SK-N-SH treated with all-trans-retinoic acid at 6 μM for 48 hours (cell line): ENCODE data around the gene E2F8.

Experiments used
- BACH2 ChIP-seq: fragments of 250-450 bp; sonication (Bioruptor Pico); IDR thresholded peaks from 2 replicates; pipeline ENCODE4 v1.9.0; 2021; ENCODE audit warnings: mild to moderate bottlenecking, borderline replicate concordance
- ESRRG ChIP-seq: fragments of 250-450 bp; sonication (Bioruptor Pico); IDR thresholded peaks from 2 replicates; pipeline ENCODE4 v1.6.1; 2021; ENCODE audit warnings: mild to moderate bottlenecking
- PPARA ChIP-seq: fragments of 250-450 bp; sonication (Bioruptor Pico); IDR thresholded peaks from 2 replicates; pipeline ENCODE4 v1.5.0; 2020; ENCODE audit warnings: mild to moderate bottlenecking, borderline replicate concordance
- RARB ChIP-seq: fragments of 250-450 bp; sonication (Bioruptor Pico); IDR thresholded peaks from 2 replicates; pipeline ENCODE4 v1.8.0; 2021; ENCODE audit warnings: mild to moderate bottlenecking, moderate library complexity
- TCF4 ChIP-seq: fragments of 250-450 bp; sonication (Bioruptor Pico); IDR thresholded peaks from 2 replicates; pipeline ENCODE4 v1.8.0; 2021; ENCODE audit warnings: mild to moderate bottlenecking, moderate library complexity, borderline replicate concordance
- ZC3H10 ChIP-seq: fragments of 250-450 bp; sonication (Bioruptor Pico); IDR thresholded peaks from 2 replicates; pipeline ENCODE4 v1.5.1; 2021; ENCODE audit warnings: mild to moderate bottlenecking, moderate library complexity
- ZFP3 ChIP-seq: fragments of 250-450 bp; sonication (Bioruptor Pico); IDR thresholded peaks from 2 replicates; pipeline ENCODE4 v1.5.0; 2020; ENCODE audit warnings: mild to moderate bottlenecking, moderate library complexity
- ZFP30 ChIP-seq: fragments of 450-650 bp; formaldehyde crosslinking; IDR thresholded peaks from 2 replicates; pipeline ENCODE4 v1.5.0; 2022; ENCODE audit warnings: mild to moderate bottlenecking, moderate library complexity
- TF ChIP-seq, protein P1 (sequence below): fragments of 250-450 bp; sonication (Bioruptor Pico); IDR thresholded peaks from 2 replicates; pipeline ENCODE4 v1.8.0; 2020; ENCODE audit warnings: mild to moderate bottlenecking, moderate library complexity, borderline replicate concordance
- TF ChIP-seq, protein P2 (sequence below): fragments of 250-450 bp; sonication (Bioruptor Pico); IDR thresholded peaks from 2 replicates; pipeline ENCODE4 v1.5.1; 2020; ENCODE audit warnings: low read depth, mild to moderate bottlenecking, moderate library complexity
- TF ChIP-seq, protein P3 (sequence below): fragments of 250-450 bp; sonication (Bioruptor Pico); IDR thresholded peaks from 2 replicates; pipeline ENCODE4 v1.5.1; 2021; ENCODE audit warnings: mild to moderate bottlenecking, moderate library complexity

DNA sequence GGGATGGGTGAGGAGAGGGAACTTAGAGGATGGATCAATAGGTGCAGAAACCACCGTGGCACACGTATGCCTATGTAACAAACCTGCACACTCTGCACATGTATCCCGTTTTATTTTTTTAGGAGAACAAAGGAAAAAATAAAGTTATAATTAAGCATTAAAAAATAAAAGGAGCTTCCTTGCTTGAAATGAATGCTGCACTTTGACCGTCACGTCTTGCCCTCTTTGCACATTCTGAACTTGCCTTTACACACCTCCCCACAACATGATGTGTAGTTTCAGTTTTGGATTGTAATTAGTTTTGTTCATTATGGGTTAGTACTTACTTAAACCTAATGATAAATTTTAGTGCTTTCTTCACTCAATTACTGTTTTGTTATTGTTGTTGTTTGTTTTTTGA, 35.9 kb downstream of the E2F8 start:
- TF ChIP-seq BACH2 (CRISPR knock-in tag) (no peak), ZFP3 (no peak), PPARA (CRISPR knock-in tag) (no peak), RARB (CRISPR knock-in tag) (no peak), ZC3H10 (CRISPR knock-in tag) (no peak), ESRRG (no peak), ZFP30 (CRISPR knock-in tag) (no peak), TCF4 (CRISPR knock-in tag) (no peak)
- TF ChIP-seq, protein P1, sequence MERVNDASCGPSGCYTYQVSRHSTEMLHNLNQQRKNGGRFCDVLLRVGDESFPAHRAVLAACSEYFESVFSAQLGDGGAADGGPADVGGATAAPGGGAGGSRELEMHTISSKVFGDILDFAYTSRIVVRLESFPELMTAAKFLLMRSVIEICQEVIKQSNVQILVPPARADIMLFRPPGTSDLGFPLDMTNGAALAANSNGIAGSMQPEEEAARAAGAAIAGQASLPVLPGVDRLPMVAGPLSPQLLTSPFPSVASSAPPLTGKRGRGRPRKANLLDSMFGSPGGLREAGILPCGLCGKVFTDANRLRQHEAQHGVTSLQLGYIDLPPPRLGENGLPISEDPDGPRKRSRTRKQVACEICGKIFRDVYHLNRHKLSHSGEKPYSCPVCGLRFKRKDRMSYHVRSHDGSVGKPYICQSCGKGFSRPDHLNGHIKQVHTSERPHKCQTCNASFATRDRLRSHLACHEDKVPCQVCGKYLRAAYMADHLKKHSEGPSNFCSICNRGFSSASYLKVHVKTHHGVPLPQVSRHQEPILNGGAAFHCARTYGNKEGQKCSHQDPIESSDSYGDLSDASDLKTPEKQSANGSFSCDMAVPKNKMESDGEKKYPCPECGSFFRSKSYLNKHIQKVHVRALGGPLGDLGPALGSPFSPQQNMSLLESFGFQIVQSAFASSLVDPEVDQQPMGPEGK = no peak
- TF ChIP-seq, protein P2, sequence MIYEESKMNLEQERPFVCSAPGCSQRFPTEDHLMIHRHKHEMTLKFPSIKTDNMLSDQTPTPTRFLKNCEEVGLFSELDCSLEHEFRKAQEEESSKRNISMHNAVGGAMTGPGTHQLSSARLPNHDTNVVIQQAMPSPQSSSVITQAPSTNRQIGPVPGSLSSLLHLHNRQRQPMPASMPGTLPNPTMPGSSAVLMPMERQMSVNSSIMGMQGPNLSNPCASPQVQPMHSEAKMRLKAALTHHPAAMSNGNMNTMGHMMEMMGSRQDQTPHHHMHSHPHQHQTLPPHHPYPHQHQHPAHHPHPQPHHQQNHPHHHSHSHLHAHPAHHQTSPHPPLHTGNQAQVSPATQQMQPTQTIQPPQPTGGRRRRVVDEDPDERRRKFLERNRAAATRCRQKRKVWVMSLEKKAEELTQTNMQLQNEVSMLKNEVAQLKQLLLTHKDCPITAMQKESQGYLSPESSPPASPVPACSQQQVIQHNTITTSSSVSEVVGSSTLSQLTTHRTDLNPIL = no peak
- TF ChIP-seq, protein P3, sequence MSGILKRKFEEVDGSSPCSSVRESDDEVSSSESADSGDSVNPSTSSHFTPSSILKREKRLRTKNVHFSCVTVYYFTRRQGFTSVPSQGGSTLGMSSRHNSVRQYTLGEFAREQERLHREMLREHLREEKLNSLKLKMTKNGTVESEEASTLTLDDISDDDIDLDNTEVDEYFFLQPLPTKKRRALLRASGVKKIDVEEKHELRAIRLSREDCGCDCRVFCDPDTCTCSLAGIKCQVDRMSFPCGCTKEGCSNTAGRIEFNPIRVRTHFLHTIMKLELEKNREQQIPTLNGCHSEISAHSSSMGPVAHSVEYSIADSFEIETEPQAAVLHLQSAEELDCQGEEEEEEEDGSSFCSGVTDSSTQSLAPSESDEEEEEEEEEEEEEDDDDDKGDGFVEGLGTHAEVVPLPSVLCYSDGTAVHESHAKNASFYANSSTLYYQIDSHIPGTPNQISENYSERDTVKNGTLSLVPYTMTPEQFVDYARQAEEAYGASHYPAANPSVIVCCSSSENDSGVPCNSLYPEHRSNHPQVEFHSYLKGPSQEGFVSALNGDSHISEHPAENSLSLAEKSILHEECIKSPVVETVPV (CRISPR knock-in tag) = no peak
